K562 (cell line): ENCODE data around the gene CCNDBP1. TPM values are rescaled to one million over a fixed set of nuclear protein-coding genes. Genes with fewer than 3 reads are reported as not detected.

Experiments
- ATF1 ChIP-seq, 2 experiments: fragments of 450-650 bp in 1 of 2; IDR thresholded peaks; 2 replicates each; pipeline ENCODE4 v1.6.1; 2016; ENCODE audit warnings: missing compliant biosample characterization in 1 of 2, missing genetic modification characterization in 1 of 2
- ATF3 ChIP-seq, 2 experiments: fragments of 450-650 bp in 1 of 2; sonication (generic) in 1 of 2; formaldehyde crosslinking in 1 of 2; IDR thresholded peaks in 1 of 2; conservative IDR thresholded peaks in 1 of 2; 2 replicates each; pipeline versions ENCODE4 v1.6.1 to v1.8.1; 2016 to 2023; ENCODE audit warnings: mild to moderate bottlenecking in 2 of 2, moderate library complexity in 2 of 2, inconsistent platforms in 1 of 2, missing genetic modification reagents in 1 of 2
- BRD4 ChIP-seq: fragments of 200-600 bp; sonication (generic); IDR thresholded peaks from 2 replicates; pipeline ENCODE4 v1.6.1; 2017; ENCODE audit warnings: inconsistent platforms
- CHD7 ChIP-seq: fragments of 200-600 bp; sonication (generic); IDR thresholded peaks from one replicate; pipeline ENCODE4 v1.6.1; 2012; ENCODE audit warnings: mild to moderate bottlenecking, low read depth, low read length, inconsistent platforms
- E2F6 ChIP-seq, 2 experiments: IDR thresholded peaks; 2 replicates each; pipeline ENCODE4 v1.6.1; 2011; ENCODE audit warnings: borderline replicate concordance in 1 of 2, control low read depth in 1 of 2, low read depth in 1 of 2, low read length in 1 of 2, mild to moderate bottlenecking in 1 of 2, mixed read lengths in 1 of 2, moderate library complexity in 1 of 2; ENCODE audit not compliant: insufficient read depth in 1 of 2, insufficient read length in 1 of 2, poor library complexity in 1 of 2, severe bottlenecking in 1 of 2; ENCODE audit errors: extremely low read depth in 1 of 2
- FOXA3 ChIP-seq, 2 experiments: fragments of 450-650 bp in 1 of 2; sonication (generic) in 1 of 2; formaldehyde crosslinking; IDR thresholded peaks in 1 of 2; conservative IDR thresholded peaks in 1 of 2; 2 replicates each; pipeline versions ENCODE4 v1.4.0 to v1.8.0; 2020 to 2022; ENCODE audit warnings: mild to moderate bottlenecking in 2 of 2, missing genetic modification reagents in 1 of 2
- MTA2 ChIP-seq: fragments of 450-650 bp; IDR thresholded peaks from 2 replicates; pipeline ENCODE4 v1.6.1; 2016; ENCODE audit warnings: low read depth
- NCOA2 ChIP-seq, 2 experiments: fragments of 450-650 bp; IDR thresholded peaks; 2 replicates each; pipeline ENCODE4 v1.6.1; 2018; ENCODE audit warnings: mild to moderate bottlenecking in 2 of 2, moderate library complexity in 1 of 2; ENCODE audit not compliant: partially characterized antibody in 2 of 2
- NR1H2 ChIP-seq: sonication (generic); formaldehyde crosslinking; IDR thresholded peaks from 2 replicates; pipeline ENCODE4 v1.4.0; 2020; ENCODE audit warnings: mild to moderate bottlenecking, missing genetic modification reagents
- RAD21 ChIP-seq, 2 experiments: fragments of 250-450 bp in 1 of 2; fragments of 450-650 bp in 1 of 2; sonication (Bioruptor Pico) in 1 of 2; formaldehyde crosslinking in 1 of 2; IDR thresholded peaks in 1 of 2; conservative IDR thresholded peaks in 1 of 2; 2 replicates each; pipeline versions ENCODE4 v1.4.0 to v1.8.0; 2020 to 2022; ENCODE audit warnings: mild to moderate bottlenecking in 2 of 2, moderate library complexity in 1 of 2
- RNF2 ChIP-seq: sonication (generic); IDR thresholded peaks from 2 replicates; pipeline ENCODE4 v1.6.1; 2016
- SRSF7 ChIP-seq: fragments of 200-400 bp; formaldehyde crosslinking; optimal IDR thresholded peaks from 2 replicates; pipeline ENCODE3; 2017; ENCODE audit warnings: mild to moderate bottlenecking, low read depth, low read length
- TRIM28 ChIP-seq: fragments of 450-650 bp; IDR thresholded peaks from 2 replicates; pipeline ENCODE4 v1.6.1; 2017
- ZNF778 ChIP-seq: fragments of 450-650 bp; formaldehyde crosslinking; IDR thresholded peaks from 2 replicates; pipeline ENCODE4 v1.4.0; 2020; ENCODE audit warnings: mild to moderate bottlenecking, moderate library complexity
- polyA plus RNA-seq, 8 experiments: library from polyadenylated mRNA; depleted of rRNA in 4 of 8; stranded (reverse) in 5 of 8; unstranded in 3 of 8; fragments of >200 nt; fragmentation: Nextera tagmentation in 2 of 8; fragmentation: Illumina TruSeq in 1 of 8; extraction: Ambion mirVana in 2 of 8; extraction: Trizol in 1 of 8; gene quantifications; 2 replicates each; pipeline versions ENCODE4 v1.2.1 to v1.2.3, GENCODE V29; 2011 to 2014; ENCODE audit warnings: inconsistent platforms in 1 of 8, missing spikeins in 1 of 8
- total RNA-seq, 7 experiments: library from RNA; depleted of rRNA in 6 of 7; stranded (reverse); fragments of >200 nt in 6 of 7; fragmentation: Illumina TruSeq in 2 of 7; extraction: Trizol in 2 of 7; gene quantifications; 2 replicates each; pipeline versions ENCODE4 v1.2.1 to v1.2.3, GENCODE V29; 2011 to 2021; ENCODE audit warnings: low replicate concordance in 1 of 7

Gene CCNDBP1
- total and polyA plus RNA-seq, 9 of the 15 experiments (the other 6 are each of a cell fraction or from before 2014, with no cell fraction given) = 37.0 to 111 (median 55.5) TPM

- TF ChIP-seq NR1H2 = no peak
- no peak for TF ChIP-seq FOXA3 (CRISPR knock-in tag; conservative IDR thresholded peaks at IDR 0.05 in 1 of 2, IDR thresholded peaks at IDR 0.05 in 1 of 2)
- no peak for TF ChIP-seq BRD4
- no peak for TF ChIP-seq ZNF778 (CRISPR knock-in tag)
- no peak for TF ChIP-seq SRSF7
- TF ChIP-seq NCOA2 (IDR thresholded peaks at IDR 0.05; ENCODE audit: partially characterized antibody in 2 of 2) = no peak
- TF ChIP-seq RNF2 = peak; percentile 57
- TF ChIP-seq ATF3 (IDR thresholded peaks at IDR 0.05) = peak; percentile 74
- no peak for TF ChIP-seq ATF3 (CRISPR knock-in tag; conservative IDR thresholded peaks at IDR 0.05)
- TF ChIP-seq MTA2 = peak; percentile 67
- no peak for TF ChIP-seq RAD21 (CRISPR knock-in tag; conservative IDR thresholded peaks at IDR 0.05 in 1 of 2, IDR thresholded peaks at IDR 0.05 in 1 of 2)
- no peak for TF ChIP-seq TRIM28
- TF ChIP-seq E2F6 (IDR thresholded peaks at IDR 0.05; ENCODE audit: borderline replicate concordance in 1 of 2, extremely low read depth in 1 of 2, insufficient read depth in 1 of 2, insufficient read length in 1 of 2, low read depth in 1 of 2, low read length in 1 of 2, poor library complexity in 1 of 2, severe bottlenecking in 1 of 2) = no peak
- TF ChIP-seq CHD7 = no peak
- TF ChIP-seq ATF1 (CRISPR knock-in tag; IDR thresholded peaks at IDR 0.05) = no peak
- no peak for TF ChIP-seq ATF1 (tag; IDR thresholded peaks at IDR 0.05)
These were observed 45.5 kb downstream of the CCNDBP1 start (continued) for GRCh38 chr15:43230640-43231115.
